Measurements from ENCODE around the gene AGT.

DNA sequence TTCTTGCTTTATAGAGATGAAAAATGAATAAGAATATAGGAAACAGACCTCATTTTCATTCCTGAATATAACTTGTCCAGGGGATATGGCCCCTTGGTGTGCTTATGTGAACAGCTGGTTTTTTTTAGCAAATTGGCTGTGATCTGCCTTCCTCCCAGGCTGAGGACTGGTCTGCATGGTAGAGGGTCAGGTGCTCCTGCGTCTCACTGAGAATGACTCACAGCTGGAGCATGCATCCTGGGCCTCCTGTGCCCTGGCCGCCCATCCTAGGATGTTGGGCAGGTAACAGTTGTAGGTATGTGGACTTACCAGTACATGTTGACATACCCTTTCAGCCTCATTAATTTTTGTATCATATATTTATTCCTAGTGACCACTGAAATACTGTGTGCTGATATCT, 29.8 kb downstream of the AGT start:
- TF ChIP-seq, protein P1, sequence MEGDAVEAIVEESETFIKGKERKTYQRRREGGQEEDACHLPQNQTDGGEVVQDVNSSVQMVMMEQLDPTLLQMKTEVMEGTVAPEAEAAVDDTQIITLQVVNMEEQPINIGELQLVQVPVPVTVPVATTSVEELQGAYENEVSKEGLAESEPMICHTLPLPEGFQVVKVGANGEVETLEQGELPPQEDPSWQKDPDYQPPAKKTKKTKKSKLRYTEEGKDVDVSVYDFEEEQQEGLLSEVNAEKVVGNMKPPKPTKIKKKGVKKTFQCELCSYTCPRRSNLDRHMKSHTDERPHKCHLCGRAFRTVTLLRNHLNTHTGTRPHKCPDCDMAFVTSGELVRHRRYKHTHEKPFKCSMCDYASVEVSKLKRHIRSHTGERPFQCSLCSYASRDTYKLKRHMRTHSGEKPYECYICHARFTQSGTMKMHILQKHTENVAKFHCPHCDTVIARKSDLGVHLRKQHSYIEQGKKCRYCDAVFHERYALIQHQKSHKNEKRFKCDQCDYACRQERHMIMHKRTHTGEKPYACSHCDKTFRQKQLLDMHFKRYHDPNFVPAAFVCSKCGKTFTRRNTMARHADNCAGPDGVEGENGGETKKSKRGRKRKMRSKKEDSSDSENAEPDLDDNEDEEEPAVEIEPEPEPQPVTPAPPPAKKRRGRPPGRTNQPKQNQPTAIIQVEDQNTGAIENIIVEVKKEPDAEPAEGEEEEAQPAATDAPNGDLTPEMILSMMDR (IDR thresholded peaks at IDR 0.05): no peak
- no peak for TF ChIP-seq POLR2A (IDR thresholded peaks at IDR 0.05)

Measured in Peyer's patch (tissue), 4 donors.